OCI-LY7 (cell line): Measurements from ENCODE around the gene CNTN5.

Experiments
- EZH2phosphoT487 ChIP-seq: fragments of 200-600 bp; sonication (generic); IDR thresholded peaks from 2 replicates; pipeline ENCODE4 v1.6.1; 2018; ENCODE audit warnings: low read depth, borderline replicate concordance, mild to moderate bottlenecking, mixed run types, antibody characterized with exemption, low read length, moderate library complexity, mixed read lengths
- TF ChIP-seq, protein P1 (sequence below): fragments of 200-600 bp; sonication (generic); conservative IDR thresholded peaks from 2 replicates; pipeline ENCODE4 v1.5.1; 2014; ENCODE audit warnings: mild to moderate bottlenecking, antibody characterized with exemption, low read length, moderate library complexity, mixed read lengths

DNA sequence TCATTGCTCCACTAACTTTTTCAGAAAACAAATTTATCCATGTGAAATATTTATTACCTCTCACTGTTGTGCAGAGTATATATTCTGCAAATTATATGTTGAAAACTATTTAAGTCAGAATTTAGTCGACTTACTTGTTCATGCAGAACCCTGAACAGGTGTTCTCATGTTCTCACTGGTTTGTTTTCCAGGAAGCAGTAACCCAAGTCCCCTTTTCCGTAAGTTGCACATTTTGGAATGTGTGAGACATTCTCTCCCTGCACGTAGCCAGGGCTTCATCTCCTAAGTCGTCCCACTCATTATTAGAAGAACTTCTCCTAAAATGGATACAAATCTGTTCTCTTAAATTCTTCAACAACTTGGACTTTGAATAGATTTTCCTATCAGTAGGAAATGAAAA, 524.9 kb downstream of the CNTN5 start:
- TF ChIP-seq, protein P1, sequence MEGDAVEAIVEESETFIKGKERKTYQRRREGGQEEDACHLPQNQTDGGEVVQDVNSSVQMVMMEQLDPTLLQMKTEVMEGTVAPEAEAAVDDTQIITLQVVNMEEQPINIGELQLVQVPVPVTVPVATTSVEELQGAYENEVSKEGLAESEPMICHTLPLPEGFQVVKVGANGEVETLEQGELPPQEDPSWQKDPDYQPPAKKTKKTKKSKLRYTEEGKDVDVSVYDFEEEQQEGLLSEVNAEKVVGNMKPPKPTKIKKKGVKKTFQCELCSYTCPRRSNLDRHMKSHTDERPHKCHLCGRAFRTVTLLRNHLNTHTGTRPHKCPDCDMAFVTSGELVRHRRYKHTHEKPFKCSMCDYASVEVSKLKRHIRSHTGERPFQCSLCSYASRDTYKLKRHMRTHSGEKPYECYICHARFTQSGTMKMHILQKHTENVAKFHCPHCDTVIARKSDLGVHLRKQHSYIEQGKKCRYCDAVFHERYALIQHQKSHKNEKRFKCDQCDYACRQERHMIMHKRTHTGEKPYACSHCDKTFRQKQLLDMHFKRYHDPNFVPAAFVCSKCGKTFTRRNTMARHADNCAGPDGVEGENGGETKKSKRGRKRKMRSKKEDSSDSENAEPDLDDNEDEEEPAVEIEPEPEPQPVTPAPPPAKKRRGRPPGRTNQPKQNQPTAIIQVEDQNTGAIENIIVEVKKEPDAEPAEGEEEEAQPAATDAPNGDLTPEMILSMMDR: no peak
- TF ChIP-seq EZH2phosphoT487: no peak
